Activated CD4-positive, alpha-beta T cell treated with anti-CD3 and anti-CD28 coated beads, Interleukin-10, Interleukin-2, amounts not matched to agents 100 ng/mL and 50 ng/mL, durations not matched to agents 16 hours and 8 hours (primary cell): ENCODE data around the gene OR6S1.
"Not testable (repeated sequence)": the region's sequence is repeated elsewhere in the genome, so short reads cannot be mapped to it uniquely, and the experiment has no call there.

Experiments used
- DNase-seq: peaks from one replicate; pipeline ENCODE4 v3.0.0-alpha.2; 2020

OR6S1 gene

GRCh38 chr14:20630340-20631022, 11.0 kb downstream of the OR6S1 start:
- peak; percentile 84 for DNase-seq

DNA sequence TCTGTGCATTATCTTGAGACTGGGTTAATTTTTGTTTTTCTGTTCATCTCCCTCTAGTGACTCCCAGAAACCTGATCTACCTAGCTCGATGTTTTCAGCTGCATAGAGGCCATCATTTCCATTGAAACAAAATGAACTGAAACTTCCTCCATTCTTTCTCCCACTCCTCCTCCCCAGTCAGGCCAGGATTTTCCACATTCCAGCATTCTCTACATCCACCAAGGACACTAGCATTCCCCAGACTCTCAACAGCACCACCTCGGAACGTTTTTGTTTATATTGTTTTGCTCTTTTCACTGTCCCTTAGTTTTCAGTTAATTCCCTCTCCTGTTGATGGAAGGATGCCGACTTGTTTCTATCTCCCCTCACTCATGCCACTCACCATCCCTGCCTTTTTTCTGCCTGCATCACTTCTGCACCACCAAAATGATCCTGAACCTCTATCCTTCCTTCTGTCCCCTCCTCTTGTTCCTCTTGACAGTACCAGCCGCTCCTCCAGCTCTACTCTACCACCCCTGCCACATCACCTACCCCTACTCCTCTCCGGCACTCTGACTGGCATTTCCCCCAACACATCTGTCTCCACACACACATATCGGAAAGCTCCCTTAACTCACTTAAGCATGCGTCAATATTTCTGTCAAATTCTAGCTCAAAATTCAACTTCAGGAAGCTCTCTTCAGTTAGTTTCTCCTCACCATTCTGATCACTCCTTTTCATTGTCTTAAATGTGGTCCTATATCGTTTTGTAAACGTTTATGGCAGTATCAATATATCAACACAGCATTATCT, 13.2 kb downstream of the OR6S1 start:
- DNase-seq, result no peak

DNA sequence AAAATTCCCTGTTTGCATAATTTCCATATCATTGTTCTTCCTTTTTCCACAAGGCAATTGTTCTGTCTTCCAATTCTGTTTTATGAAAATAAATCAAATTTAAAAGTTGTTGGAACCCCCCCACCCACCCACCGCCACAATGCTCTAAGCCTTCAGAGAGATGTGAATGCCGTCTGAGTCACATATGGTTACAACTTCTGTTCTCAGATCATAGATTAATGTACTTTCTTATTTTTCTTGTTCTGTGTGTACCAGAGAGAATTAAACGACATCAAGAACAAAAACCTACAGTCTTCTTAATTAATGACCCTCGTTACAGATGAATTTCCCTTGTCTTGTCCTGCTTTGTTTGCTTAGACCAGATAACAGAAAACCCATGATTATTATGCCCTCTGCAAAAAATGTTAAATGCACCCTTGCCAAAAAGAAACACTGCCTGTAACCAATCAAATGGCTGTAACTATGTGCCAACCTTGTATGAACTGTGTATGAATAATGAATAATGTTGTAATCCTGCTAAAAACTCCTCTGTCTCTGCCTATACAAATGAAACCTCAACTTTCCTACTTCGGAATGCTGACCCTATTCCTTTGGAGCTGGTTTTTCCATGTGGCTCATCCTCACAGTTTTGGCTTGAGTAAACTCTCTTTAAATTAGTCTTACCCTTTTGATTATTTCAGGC, 14.0 kb downstream of the OR6S1 start:
- no peak for DNase-seq

DNA sequence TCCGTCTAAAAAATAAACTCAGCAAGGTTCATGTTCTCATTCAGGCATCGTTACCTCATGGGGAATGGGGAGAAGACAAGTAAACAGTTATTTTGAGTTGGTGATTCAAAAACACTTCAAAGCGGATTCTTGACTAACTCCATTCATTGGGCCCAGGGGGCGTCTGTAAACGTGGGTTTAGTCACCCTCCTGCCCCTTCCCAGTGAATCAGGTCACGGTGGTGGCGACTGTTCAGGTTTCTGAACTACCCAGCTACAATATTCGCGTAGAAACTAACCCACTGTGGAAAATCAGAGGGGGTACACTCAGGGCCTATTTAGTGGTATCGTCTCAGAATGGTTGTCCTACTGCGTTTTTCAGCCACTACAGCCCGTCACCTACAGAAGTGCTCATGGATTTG, 15.2 kb downstream of the OR6S1 start:
- no peak for DNase-seq

GRCh38 chr14:20624495-20625070, 16.9 kb downstream of the OR6S1 start:
- DNase-seq, result peak; percentile 81

DNA sequence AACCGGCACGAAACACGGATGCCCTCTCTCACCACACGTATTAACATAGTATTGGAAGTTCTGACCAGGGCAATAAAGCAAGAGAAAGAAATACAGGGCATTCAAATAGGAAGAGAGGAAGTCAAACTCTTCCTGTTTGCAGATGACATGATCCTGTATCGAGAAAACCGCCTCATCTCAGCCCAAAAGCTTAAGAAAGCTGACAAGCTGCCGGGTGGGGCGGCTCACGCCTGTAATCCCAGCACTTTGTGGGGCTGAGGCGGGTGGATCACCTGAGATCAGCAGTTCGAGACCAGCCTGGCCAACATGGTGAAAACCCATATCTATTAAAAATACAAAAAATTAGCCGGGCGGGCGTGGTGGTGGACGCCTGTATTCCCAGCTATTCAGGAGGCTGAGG, 17.7 kb downstream of the OR6S1 start:
- DNase-seq, result peak; percentile 73

DNA sequence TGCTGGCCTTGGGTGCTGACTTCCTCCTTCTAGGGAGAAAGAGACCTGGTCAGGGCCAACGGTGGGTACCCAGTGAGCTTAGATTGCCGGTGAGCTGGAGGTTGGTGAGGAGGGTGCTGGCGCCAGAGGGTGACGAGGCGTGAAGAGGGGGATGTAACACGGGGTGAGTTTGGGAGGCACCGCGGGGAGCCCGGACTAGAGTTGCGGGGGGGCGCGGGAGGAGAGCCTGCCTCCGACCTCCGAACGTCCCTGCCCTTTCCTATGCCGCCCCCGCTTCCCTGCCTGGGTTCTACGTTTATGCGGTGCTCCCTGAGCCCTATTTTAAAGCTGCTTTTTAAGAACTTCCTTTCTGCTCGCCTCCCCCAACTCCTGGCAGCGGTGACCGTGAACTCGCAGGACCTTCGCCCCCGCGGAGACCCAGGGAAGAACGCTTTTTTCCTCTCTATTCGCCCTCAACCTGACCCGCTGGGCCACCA, 18.6 kb downstream of the OR6S1 start:
- DNase-seq, result no peak

- no peak for DNase-seq
Observed at GRCh38 chr14:20620798-20621478, 20.6 kb downstream of the OR6S1 start.

- not testable (repeated sequence) for DNase-seq
Observed at GRCh38 chr14:20619688-20620087, 21.8 kb downstream of the OR6S1 start.

GRCh38 chr14:20618271-20618749, 23.2 kb downstream of the OR6S1 start:
- no peak for DNase-seq

- no peak for DNase-seq
Observed at GRCh38 chr14:20617138-20618003, 24.1 kb downstream of the OR6S1 start.

DNA sequence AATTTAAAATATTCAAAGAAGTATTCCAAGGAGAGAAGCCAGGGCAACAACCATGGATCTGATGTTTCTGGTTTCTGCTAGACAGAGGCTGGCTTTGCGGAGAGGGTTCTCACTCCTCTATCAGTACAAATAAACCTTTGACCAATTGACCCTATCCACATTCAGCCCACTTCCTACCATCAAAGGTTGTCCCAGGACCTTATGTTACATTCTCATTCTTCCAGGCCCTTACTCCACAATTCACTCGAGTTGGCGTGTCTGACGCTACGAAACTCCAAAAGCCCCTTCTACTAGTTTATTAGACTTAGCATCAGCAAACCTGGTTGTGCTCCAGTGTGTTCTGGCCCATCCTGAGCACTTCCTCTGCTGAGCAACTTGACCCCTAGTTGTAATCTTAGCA, 25.5 kb downstream of the OR6S1 start:
- DNase-seq, result no peak

DNA sequence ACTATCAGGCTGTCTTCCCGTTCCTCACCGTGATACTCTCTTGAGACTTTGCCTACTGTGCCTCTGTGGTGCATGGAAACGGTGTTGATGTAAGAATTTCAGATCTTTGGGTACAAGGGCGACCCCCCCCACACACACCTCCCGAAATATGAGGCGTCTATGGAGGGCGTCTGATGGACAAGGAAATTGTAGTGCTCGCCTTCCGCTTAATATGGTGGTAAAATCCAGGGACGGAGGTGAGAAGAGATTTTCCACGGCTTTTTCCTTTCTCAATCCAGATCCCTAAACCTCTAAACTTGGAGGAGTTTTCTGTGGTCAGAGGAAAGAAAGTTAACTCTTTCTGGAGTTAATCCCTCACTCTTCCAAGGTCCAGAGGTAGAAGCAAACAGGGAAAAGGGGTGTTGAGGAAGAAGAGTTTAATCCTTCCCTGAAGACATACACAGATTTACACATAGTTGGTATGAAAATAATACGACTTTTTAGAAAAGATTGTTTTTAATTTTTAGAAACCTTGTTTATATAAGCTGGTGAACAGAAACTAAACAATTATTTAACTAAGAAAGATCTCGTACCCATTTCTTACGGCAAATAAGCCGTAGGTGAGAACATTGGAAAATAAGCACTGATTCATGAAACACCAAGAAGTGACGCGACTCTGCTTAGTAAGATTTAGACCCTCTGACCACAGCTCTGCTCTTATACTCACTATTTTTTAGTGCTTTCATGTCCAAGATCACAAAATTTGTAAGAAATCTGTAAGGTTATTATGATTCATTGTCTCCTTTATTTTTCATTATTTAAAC, 27.3 kb downstream of the OR6S1 start:
- DNase-seq, result peak; percentile 51

DNA sequence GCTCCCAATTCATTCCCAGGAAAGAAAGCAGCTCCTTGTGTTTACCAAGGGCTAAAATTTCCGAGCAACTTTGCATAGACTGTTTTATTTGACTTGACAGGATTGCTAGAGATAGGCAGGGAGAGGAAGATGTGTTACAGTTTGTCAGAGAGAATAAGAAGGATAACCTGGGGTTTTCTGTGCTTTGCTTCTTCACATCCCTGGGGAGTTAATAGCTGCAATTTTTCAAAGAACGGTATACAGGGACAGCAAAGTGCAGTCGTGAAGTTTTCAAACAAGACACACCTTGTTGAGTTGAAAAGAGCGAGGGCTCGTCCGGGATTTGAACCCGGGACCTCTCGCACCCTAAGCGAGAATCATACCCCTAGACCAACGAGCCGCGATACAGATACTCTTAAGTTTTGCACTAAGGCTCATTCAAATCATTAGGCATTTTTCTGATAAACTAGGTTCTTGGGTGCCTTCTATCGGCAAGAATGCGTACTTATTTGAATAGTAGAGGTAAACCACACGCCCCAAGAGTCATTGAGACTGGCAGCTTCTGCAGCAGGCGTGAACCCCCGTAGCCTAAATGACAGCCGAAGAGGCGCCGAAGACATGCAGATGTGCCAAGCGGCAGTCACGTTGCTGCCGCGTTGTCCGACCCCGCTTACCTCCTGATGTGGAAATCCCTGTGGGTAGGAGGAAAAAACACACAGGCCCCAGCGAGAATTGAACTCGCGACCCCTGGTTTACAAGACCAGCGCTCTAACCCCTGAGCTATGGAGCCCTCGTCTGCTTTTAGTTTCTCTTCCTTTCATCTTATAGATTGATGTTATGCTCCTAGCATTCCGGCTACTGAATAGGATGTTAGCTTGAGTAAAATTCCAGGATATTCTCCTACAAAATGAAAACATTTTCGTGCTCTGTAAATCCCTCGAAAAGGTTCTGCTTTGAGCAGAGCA, 28.1 kb downstream of the OR6S1 start:
- peak; percentile 97 for DNase-seq

DNA sequence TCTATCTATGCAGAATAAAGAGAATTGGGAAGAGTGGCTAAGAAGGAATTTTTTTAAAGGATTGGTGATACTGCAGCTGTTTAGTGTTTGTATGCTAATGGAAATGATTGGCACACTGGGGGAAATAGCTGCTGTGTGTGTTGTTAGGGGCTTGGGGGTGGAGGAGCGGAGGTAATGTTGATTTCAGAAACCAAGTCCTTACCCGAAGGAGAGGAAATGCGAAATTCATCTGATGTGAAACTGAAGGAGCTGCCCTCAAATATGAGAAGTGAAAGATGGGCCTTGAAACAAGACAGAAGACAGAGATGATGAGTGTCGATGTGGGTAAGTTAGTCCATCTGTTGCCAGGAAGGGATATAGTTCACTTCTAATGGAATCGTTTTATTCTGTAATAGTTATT, 29.1 kb downstream of the OR6S1 start:
- DNase-seq, result no peak

- no peak for DNase-seq
Observed at GRCh38 chr14:20611277-20611676, 30.2 kb downstream of the OR6S1 start.

GRCh38 chr14:20610002-20610765, 31.3 kb downstream of the OR6S1 start:
- DNase-seq, result peak; percentile 89

- peak; percentile 90 for DNase-seq
Observed at GRCh38 chr14:20609215-20610001, 32.1 kb downstream of the OR6S1 start.
